ENCODE data around the gene NTHL1.

DNA sequence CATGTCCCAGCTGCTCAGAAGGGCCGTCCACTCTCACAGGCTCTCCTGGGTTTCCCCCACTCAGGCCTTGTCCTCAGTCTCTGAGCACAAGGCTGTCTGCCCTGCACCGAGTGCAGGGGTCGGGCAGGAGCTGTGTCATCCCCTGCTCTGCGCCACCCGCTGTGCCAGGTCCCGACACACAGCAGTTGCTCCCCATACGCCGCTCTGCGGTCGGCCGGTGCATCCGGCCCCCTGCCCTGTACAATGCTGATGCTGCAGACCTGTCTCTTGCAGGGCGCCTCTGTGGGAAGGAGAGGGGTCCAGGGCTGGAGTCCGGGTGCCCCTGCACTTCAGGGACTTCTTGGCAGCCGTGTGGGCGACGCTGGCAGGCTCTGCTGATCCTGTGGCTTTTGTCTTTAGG lies 6.3 kb upstream of the NTHL1 start:
- TF ChIP-seq ZNF384 (IDR thresholded peaks at IDR 0.05), result no peak
- TF ChIP-seq FOXM1 (IDR thresholded peaks at IDR 0.05; ENCODE audit: borderline replicate concordance), result no peak
- no peak for TF ChIP-seq BHLHE40 (IDR thresholded peaks at IDR 0.05; ENCODE audit: borderline replicate concordance)
- TF ChIP-seq NFRKB (IDR thresholded peaks at IDR 0.05), result no peak
- TF ChIP-seq, protein P1, sequence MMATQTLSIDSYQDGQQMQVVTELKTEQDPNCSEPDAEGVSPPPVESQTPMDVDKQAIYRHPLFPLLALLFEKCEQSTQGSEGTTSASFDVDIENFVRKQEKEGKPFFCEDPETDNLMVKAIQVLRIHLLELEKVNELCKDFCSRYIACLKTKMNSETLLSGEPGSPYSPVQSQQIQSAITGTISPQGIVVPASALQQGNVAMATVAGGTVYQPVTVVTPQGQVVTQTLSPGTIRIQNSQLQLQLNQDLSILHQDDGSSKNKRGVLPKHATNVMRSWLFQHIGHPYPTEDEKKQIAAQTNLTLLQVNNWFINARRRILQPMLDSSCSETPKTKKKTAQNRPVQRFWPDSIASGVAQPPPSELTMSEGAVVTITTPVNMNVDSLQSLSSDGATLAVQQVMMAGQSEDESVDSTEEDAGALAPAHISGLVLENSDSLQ (IDR thresholded peaks at IDR 0.05), result no peak
- TF ChIP-seq SP1 (IDR thresholded peaks at IDR 0.05), result no peak
- TF ChIP-seq ELF4 (IDR thresholded peaks at IDR 0.05), result no peak
- TF ChIP-seq TARDBP (IDR thresholded peaks at IDR 0.05), result no peak
- no peak for TF ChIP-seq FOXA1 (IDR thresholded peaks at IDR 0.05)
- TF ChIP-seq SUZ12 (IDR thresholded peaks at IDR 0.05), result no peak
- TF ChIP-seq L3MBTL2 (conservative IDR thresholded peaks at IDR 0.05), result no peak

Data from HEK293T (cell line).